ENCODE measurements around the gene BRAP.
"Not testable (repeated sequence)": the region's sequence is repeated elsewhere in the genome, so short reads cannot be mapped to it uniquely, and the experiment has no call there.

Gene BRAP

GRCh38 chr12:111685811-111686573 lies at the start of gene BRAP, which contains the start of gene ACAD10:
Gene BRAP (minus strand): TSS chr12:111685956. CDS start chr12:111685792, 164 bp downstream.
Gene ACAD10 (plus strand): TSS chr12:111686053. CDS start chr12:111692710, 6,657 bp downstream.
- peak; percentile 66 for DNase-seq

GRCh38 chr12:111733340-111733915 lies 47.7 kb upstream of the BRAP start:
- DNase-seq: no peak

- DNase-seq: no peak
Observed at GRCh38 chr12:111732786-111733185, 47.0 kb upstream of the BRAP start.

- no peak for DNase-seq
Observed at GRCh38 chr12:111730420-111730819, 44.7 kb upstream of the BRAP start.

GRCh38 chr12:111728795-111729194 lies 43.0 kb upstream of the BRAP start:
- DNase-seq: no peak

GRCh38 chr12:111723646-111724360 lies 38.0 kb upstream of the BRAP start:
- DNase-seq: not testable (repeated sequence)

GRCh38 chr12:111720457-111720856 lies 34.7 kb upstream of the BRAP start:
- no peak for DNase-seq

- DNase-seq: not testable (repeated sequence)
Observed at GRCh38 chr12:111719316-111719715, 33.6 kb upstream of the BRAP start.

GRCh38 chr12:111715279-111715678 lies 29.5 kb upstream of the BRAP start:
- no peak for DNase-seq

GRCh38 chr12:111706145-111706544 lies 20.4 kb upstream of the BRAP start:
- DNase-seq: no peak

GRCh38 chr12:111705672-111706071 lies 19.9 kb upstream of the BRAP start:
- DNase-seq: peak; percentile 3

GRCh38 chr12:111699962-111700361 lies 14.2 kb upstream of the BRAP start:
- no peak for DNase-seq

GRCh38 chr12:111693818-111694217 lies 8.1 kb upstream of the BRAP start:
- DNase-seq: no peak

GRCh38 chr12:111692575-111693210 lies 6.9 kb upstream of the BRAP start:
- DNase-seq: no peak

- DNase-seq: no peak
Observed at GRCh38 chr12:111691262-111691661, 5.5 kb upstream of the BRAP start.

GRCh38 chr12:111687952-111688351 lies 2.2 kb upstream of the BRAP start:
- no peak for DNase-seq

GRCh38 chr12:111687255-111687654 lies 1.5 kb upstream of the BRAP start:
- DNase-seq: peak; percentile 4

GRCh38 chr12:111686574-111687105 lies 884 bp upstream of the BRAP start:
- no peak for DNase-seq

- DNase-seq: no peak
Observed at GRCh38 chr12:111685322-111685810, 390 bp downstream of the BRAP start.

GRCh38 chr12:111684485-111685198 lies 1.1 kb downstream of the BRAP start:
- DNase-seq: not testable (repeated sequence)

- DNase-seq: no peak
Observed at GRCh38 chr12:111677186-111677585, 8.6 kb downstream of the BRAP start.

GRCh38 chr12:111673503-111673902 lies 12.3 kb downstream of the BRAP start:
- DNase-seq: no peak
